Measurements from ENCODE around the gene TBR1.

Gene TBR1

GRCh38 chr2:161386228-161386824 is 29.8 kb upstream of the TBR1 start:
- 80% methylated on average over 1 of the region's 2 CpGs; no CpG with 5 or more reads in 1 of the 2 experiments for WGBS, 2 experiments (ENCODE audit: insufficient coverage in 2 of 2)
- Histone ChIP-seq H3K4me3 (ENCODE audit: extremely low read depth, insufficient read depth, low read length, poor library complexity, severe bottlenecking) (no peak overlapping the region), H3K9me3 (ENCODE audit: control insufficient read depth, low read length) (no peaks in the 10 kb centered on the region), H3K4me1 (ENCODE audit: control insufficient read depth, insufficient read depth, low read length, poor library complexity, severe bottlenecking) (no peaks in the 10 kb centered on the region), H3K36me3 (ENCODE audit: control insufficient read depth, insufficient read depth, low read length) (peaks cover 9% of the 10 kb centered on the region), H3K27ac (ENCODE audit: low read depth, low read length, severe bottlenecking) (no peak overlapping the region)

GRCh38 chr2:161388146-161388779 is 27.8 kb upstream of the TBR1 start:
- no CpG with 5 or more reads among the region's 2 CpGs for WGBS, 2 experiments (ENCODE audit: insufficient coverage in 2 of 2)
- no peak overlapping the region for H3K27ac ChIP-seq (ENCODE audit: low read depth, low read length, severe bottlenecking)
- no peak overlapping the region for H3K4me3 ChIP-seq (ENCODE audit: extremely low read depth, insufficient read depth, low read length, poor library complexity, severe bottlenecking)
- H3K4me1 ChIP-seq (ENCODE audit: control insufficient read depth, insufficient read depth, low read length, poor library complexity, severe bottlenecking) = no peaks in the 10 kb centered on the region
- no peaks in the 10 kb centered on the region for H3K9me3 ChIP-seq (ENCODE audit: control insufficient read depth, low read length)
- H3K36me3 ChIP-seq (ENCODE audit: control insufficient read depth, insufficient read depth, low read length) = peaks cover 25% of the 10 kb centered on the region

GRCh38 chr2:161391737-161392506 is 24.2 kb upstream of the TBR1 start:
- H3K4me1 ChIP-seq (ENCODE audit: control insufficient read depth, insufficient read depth, low read length, poor library complexity, severe bottlenecking) = no peaks in the 10 kb centered on the region
- H3K27ac ChIP-seq (ENCODE audit: low read depth, low read length, severe bottlenecking) = no peak overlapping the region
- WGBS, 2 experiments (ENCODE audit: insufficient coverage in 2 of 2) = no CpG with 5 or more reads among the region's 4 CpGs
- peaks cover 45% of the 10 kb centered on the region for H3K36me3 ChIP-seq (ENCODE audit: control insufficient read depth, insufficient read depth, low read length)
- no peak overlapping the region for H3K4me3 ChIP-seq (ENCODE audit: extremely low read depth, insufficient read depth, low read length, poor library complexity, severe bottlenecking)
- H3K9me3 ChIP-seq (ENCODE audit: control insufficient read depth, low read length) = no peaks in the 10 kb centered on the region

- no peak overlapping the region for H3K27ac ChIP-seq (ENCODE audit: low read depth, low read length, severe bottlenecking)
- peaks cover 4% of the 10 kb centered on the region for H3K4me1 ChIP-seq (ENCODE audit: control insufficient read depth, insufficient read depth, low read length, poor library complexity, severe bottlenecking)
- no peak overlapping the region for H3K4me3 ChIP-seq (ENCODE audit: extremely low read depth, insufficient read depth, low read length, poor library complexity, severe bottlenecking)
- no CpG with 5 or more reads among the region's 2 CpGs for WGBS, 2 experiments (ENCODE audit: insufficient coverage in 2 of 2)
- peaks cover 51% of the 10 kb centered on the region for H3K36me3 ChIP-seq (ENCODE audit: control insufficient read depth, insufficient read depth, low read length)
- H3K9me3 ChIP-seq (ENCODE audit: control insufficient read depth, low read length) = no peaks in the 10 kb centered on the region
Measured at GRCh38 chr2:161400076-161400475, 16.0 kb upstream of the TBR1 start.

GRCh38 chr2:161402297-161402696 is 13.8 kb upstream of the TBR1 start:
- Histone ChIP-seq H3K4me1 (ENCODE audit: control insufficient read depth, insufficient read depth, low read length, poor library complexity, severe bottlenecking) (peaks cover 12% of the 10 kb centered on the region), H3K4me3 (ENCODE audit: extremely low read depth, insufficient read depth, low read length, poor library complexity, severe bottlenecking) (no peak overlapping the region), H3K36me3 (ENCODE audit: control insufficient read depth, insufficient read depth, low read length) (peaks cover 31% of the 10 kb centered on the region), H3K9me3 (ENCODE audit: control insufficient read depth, low read length) (no peaks in the 10 kb centered on the region), H3K27ac (ENCODE audit: low read depth, low read length, severe bottlenecking) (no peak overlapping the region)
- WGBS, 2 experiments (ENCODE audit: insufficient coverage in 2 of 2) = 100% methylated on average over 1 of the region's 4 CpGs; no CpG with 5 or more reads in 1 of the 2 experiments

GRCh38 chr2:161406316-161406715 is 9.8 kb upstream of the TBR1 start:
- Histone ChIP-seq H3K4me3 (ENCODE audit: extremely low read depth, insufficient read depth, low read length, poor library complexity, severe bottlenecking) (no peak overlapping the region), H3K4me1 (ENCODE audit: control insufficient read depth, insufficient read depth, low read length, poor library complexity, severe bottlenecking) (peaks cover 12% of the 10 kb centered on the region), H3K27ac (ENCODE audit: low read depth, low read length, severe bottlenecking) (peak overlapping the region; percentile 4), H3K9me3 (ENCODE audit: control insufficient read depth, low read length) (no peaks in the 10 kb centered on the region), H3K36me3 (ENCODE audit: control insufficient read depth, insufficient read depth, low read length) (peaks cover 25% of the 10 kb centered on the region)
- WGBS, 2 experiments (ENCODE audit: insufficient coverage in 2 of 2) = 82 to 85% methylated on average over 5 of the region's 5 CpGs

- Histone ChIP-seq H3K9me3 (ENCODE audit: control insufficient read depth, low read length) (no peaks in the 10 kb centered on the region), H3K4me3 (ENCODE audit: extremely low read depth, insufficient read depth, low read length, poor library complexity, severe bottlenecking) (no peak overlapping the region), H3K27ac (ENCODE audit: low read depth, low read length, severe bottlenecking) (no peak overlapping the region), H3K4me1 (ENCODE audit: control insufficient read depth, insufficient read depth, low read length, poor library complexity, severe bottlenecking) (peaks cover 12% of the 10 kb centered on the region), H3K36me3 (ENCODE audit: control insufficient read depth, insufficient read depth, low read length) (peaks cover 14% of the 10 kb centered on the region)
- no CpG with 5 or more reads among the region's 2 CpGs for WGBS, 2 experiments (ENCODE audit: insufficient coverage in 2 of 2)
Measured at GRCh38 chr2:161407597-161407996, 8.5 kb upstream of the TBR1 start.

- no CpG with 5 or more reads among the region's 1 CpG for WGBS, 2 experiments (ENCODE audit: insufficient coverage in 2 of 2)
Measured at GRCh38 chr2:161409308-161409907, 6.7 kb upstream of the TBR1 start.

GRCh38 chr2:161412346-161412745 is 3.8 kb upstream of the TBR1 start:
- H3K9me3 ChIP-seq (ENCODE audit: control insufficient read depth, low read length) = no peaks in the 10 kb centered on the region
- H3K4me1 ChIP-seq (ENCODE audit: control insufficient read depth, insufficient read depth, low read length, poor library complexity, severe bottlenecking) = peaks cover 5% of the 10 kb centered on the region
- H3K36me3 ChIP-seq (ENCODE audit: control insufficient read depth, insufficient read depth, low read length) = peaks cover 10% of the 10 kb centered on the region
- no peak overlapping the region for H3K4me3 ChIP-seq (ENCODE audit: extremely low read depth, insufficient read depth, low read length, poor library complexity, severe bottlenecking)
- H3K27ac ChIP-seq (ENCODE audit: low read depth, low read length, severe bottlenecking) = no peak overlapping the region

More at GRCh38 chr2:161409308-161409907, 6.7 kb upstream of the TBR1 start:
- peaks cover 10% of the 10 kb centered on the region for H3K36me3 ChIP-seq (ENCODE audit: control insufficient read depth, insufficient read depth, low read length)
- H3K27ac ChIP-seq (ENCODE audit: low read depth, low read length, severe bottlenecking) = no peak overlapping the region
- H3K9me3 ChIP-seq (ENCODE audit: control insufficient read depth, low read length) = no peaks in the 10 kb centered on the region
- peaks cover 15% of the 10 kb centered on the region for H3K4me1 ChIP-seq (ENCODE audit: control insufficient read depth, insufficient read depth, low read length, poor library complexity, severe bottlenecking)
- H3K4me3 ChIP-seq (ENCODE audit: extremely low read depth, insufficient read depth, low read length, poor library complexity, severe bottlenecking) = no peak overlapping the region

- Histone ChIP-seq H3K36me3 (ENCODE audit: control insufficient read depth, insufficient read depth, low read length) (peaks cover 4% of the 10 kb centered on the region), H3K9me3 (ENCODE audit: control insufficient read depth, low read length) (no peaks in the 10 kb centered on the region), H3K4me3 (ENCODE audit: extremely low read depth, insufficient read depth, low read length, poor library complexity, severe bottlenecking) (peak overlapping the region; percentile 27), H3K27ac (ENCODE audit: low read depth, low read length, severe bottlenecking) (no peak overlapping the region), H3K4me1 (ENCODE audit: control insufficient read depth, insufficient read depth, low read length, poor library complexity, severe bottlenecking) (peaks cover 10% of the 10 kb centered on the region)
- WGBS, 2 experiments (ENCODE audit: insufficient coverage in 2 of 2) = 0 to 1% methylated on average over 44 to 52 of the region's 69 CpGs
Measured at GRCh38 chr2:161414042-161415033, 1.8 kb upstream of the TBR1 start.

All from mesodermal cell (in vitro differentiated cells).